Parathyroid adenoma (tissue), 2 donors: ENCODE data around the gene PTPRT.
"Not testable (repeated sequence)": the region's sequence is repeated elsewhere in the genome, so short reads cannot be mapped to it uniquely, and the experiment has no call there.

Experiments used
- H2AFZ ChIP-seq: fragments of 300-600 bp; sonication (generic); one replicate; pipeline ENCODE4 v1.7.0; 2017; ENCODE audit warnings: antibody characterized with exemption, mild to moderate bottlenecking
- H3K27ac ChIP-seq: fragments of 300-600 bp; sonication (generic); one replicate; pipeline ENCODE4 v1.7.0; 2017
- H3K27me3 ChIP-seq: fragments of 300-600 bp; sonication (generic); one replicate; pipeline ENCODE4 v1.7.0; 2017; ENCODE audit warnings: low read length; ENCODE audit not compliant: control insufficient read depth, insufficient read depth
- H3K36me3 ChIP-seq: fragments of 300-600 bp; sonication (generic); one replicate; pipeline ENCODE4 v1.7.0; 2017; ENCODE audit warnings: low read length; ENCODE audit not compliant: control insufficient read depth, insufficient read depth
- H3K4me1 ChIP-seq: fragments of 300-600 bp; sonication (generic); one replicate; pipeline ENCODE4 v1.7.0; 2017; ENCODE audit warnings: control low read depth
- H3K4me2 ChIP-seq: fragments of 300-600 bp; sonication (generic); one replicate; pipeline ENCODE4 v1.7.0; 2017; ENCODE audit warnings: low read length
- H3K4me3 ChIP-seq: fragments of 300-600 bp; sonication (generic); one replicate; pipeline ENCODE4 v1.7.0; 2017; ENCODE audit warnings: low read depth, low read length
- H3K79me2 ChIP-seq: fragments of 300-600 bp; sonication (generic); one replicate; pipeline ENCODE4 v1.7.0; 2017; ENCODE audit warnings: control low read depth
- H3K9ac ChIP-seq: fragments of 300-600 bp; sonication (generic); one replicate; pipeline ENCODE4 v1.7.0; 2017; ENCODE audit warnings: mild to moderate bottlenecking
- H3K9me3 ChIP-seq: fragments of 300-600 bp; sonication (generic); one replicate; pipeline ENCODE4 v1.7.0; 2017; ENCODE audit warnings: low read length; ENCODE audit not compliant: control insufficient read depth
- CTCF ChIP-seq: fragments of 300-600 bp; sonication (generic); IDR thresholded peaks from one replicate; pipeline ENCODE4 v1.7.0; 2017; ENCODE audit warnings: antibody characterized with exemption, mild to moderate bottlenecking
- donor health status: primary hyperparathyroidism.

PTPRT gene

GRCh38 chr20:42901689-42902440, 287.8 kb downstream of the PTPRT start:
- Histone ChIP-seq H3K27me3 (no peaks in the 10 kb centered on the region), H3K36me3 (no peaks in the 10 kb centered on the region), H3K27ac (peak overlapping the region; percentile 29), H3K79me2 (peaks cover 6% of the 10 kb centered on the region), H3K4me2 (no peak overlapping the region), H2AFZ (peak overlapping the region; percentile 6), H3K4me3 (no peak overlapping the region), H3K4me1 (peaks cover 63% of the 10 kb centered on the region), H3K9me3 (no peaks in the 10 kb centered on the region), H3K9ac (no peak overlapping the region)
- TF ChIP-seq CTCF, result no peak

GRCh38 chr20:42900764-42901163, 288.9 kb downstream of the PTPRT start:
- peak overlapping the region; percentile 91 for H3K27ac ChIP-seq
- H3K9me3 ChIP-seq, result not testable (repeated sequence)

GRCh38 chr20:42895020-42895419, 294.7 kb downstream of the PTPRT start:
- Histone ChIP-seq H3K4me2 (no peak overlapping the region), H3K27ac (peak overlapping the region; percentile 18), H3K36me3 (no peaks in the 10 kb centered on the region)

More at GRCh38 chr20:42900764-42901163, 288.9 kb downstream of the PTPRT start:
- H3K36me3 ChIP-seq, H2AFZ ChIP-seq, H3K4me2 ChIP-seq, H3K79me2 ChIP-seq, H3K4me3 ChIP-seq, H3K9ac ChIP-seq, H3K27me3 ChIP-seq: not testable (repeated sequence)
- peaks cover 63% of the 10 kb centered on the region for H3K4me1 ChIP-seq

GRCh38 chr20:42894483-42894882, 295.2 kb downstream of the PTPRT start:
- peaks cover 34% of the 10 kb centered on the region for H3K4me1 ChIP-seq
- H3K4me2 ChIP-seq, result no peak overlapping the region
- H3K27me3 ChIP-seq, result no peaks in the 10 kb centered on the region
- H2AFZ ChIP-seq, result no peak overlapping the region
- no peaks in the 10 kb centered on the region for H3K36me3 ChIP-seq
- H3K27ac ChIP-seq, result peak overlapping the region; percentile 18
- H3K79me2 ChIP-seq, result peaks cover 13% of the 10 kb centered on the region
- H3K9ac ChIP-seq, result no peak overlapping the region
- TF ChIP-seq CTCF, result no peak
- H3K4me3 ChIP-seq, result no peak overlapping the region
- H3K9me3 ChIP-seq, result no peaks in the 10 kb centered on the region

More at GRCh38 chr20:42895020-42895419, 294.7 kb downstream of the PTPRT start:
- H3K4me3 ChIP-seq, result no peak overlapping the region
- H3K27me3 ChIP-seq, result no peaks in the 10 kb centered on the region
- H3K9ac ChIP-seq, result no peak overlapping the region
- H3K4me1 ChIP-seq, result peaks cover 38% of the 10 kb centered on the region
- no peak overlapping the region for H2AFZ ChIP-seq
- peaks cover 12% of the 10 kb centered on the region for H3K79me2 ChIP-seq
- no peaks in the 10 kb centered on the region for H3K9me3 ChIP-seq
- TF ChIP-seq CTCF, result no peak

- Histone ChIP-seq H3K4me2 (no peak overlapping the region), H3K27me3 (no peaks in the 10 kb centered on the region), H3K36me3 (no peaks in the 10 kb centered on the region), H3K27ac (no peak overlapping the region), H3K4me1 (peaks cover 6% of the 10 kb centered on the region), H2AFZ (no peak overlapping the region), H3K4me3 (no peak overlapping the region), H3K79me2 (peaks cover 18% of the 10 kb centered on the region), H3K9ac (no peak overlapping the region), H3K9me3 (no peaks in the 10 kb centered on the region)
- TF ChIP-seq CTCF, result no peak
These were observed 300.2 kb downstream of the PTPRT start for GRCh38 chr20:42889517-42889916.
